ENCODE measurements around the gene CXCL17.

DNA sequence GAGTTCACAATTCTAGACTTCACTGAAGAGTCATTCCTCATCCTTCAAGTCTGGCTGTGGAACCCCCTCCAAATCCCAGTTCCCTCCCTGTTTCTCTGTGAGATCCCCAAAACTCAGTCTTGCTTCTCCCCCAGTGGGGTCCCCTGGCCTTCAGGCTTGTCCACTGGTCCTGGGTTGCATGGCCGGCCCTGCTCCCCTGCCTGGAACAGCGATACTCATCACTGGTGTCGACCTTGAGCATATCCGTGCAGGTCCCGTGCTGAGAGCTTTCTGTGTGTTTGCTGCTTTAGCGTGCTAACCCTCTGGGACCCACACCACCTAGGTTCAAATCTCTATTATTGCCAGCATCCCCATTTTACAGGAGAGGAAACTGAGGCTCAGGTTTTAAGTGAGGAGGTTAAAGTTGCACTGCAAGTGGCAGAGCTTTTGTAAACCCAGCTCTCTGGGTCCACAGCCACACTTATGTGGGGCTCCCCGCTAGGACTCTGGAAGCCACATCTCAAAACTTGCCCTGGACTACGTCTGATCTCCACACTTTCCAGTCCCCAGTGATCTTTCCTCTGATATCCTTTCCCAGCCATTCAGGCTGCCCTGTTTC lies 31.1 kb downstream of the CXCL17 start:
- TF ChIP-seq, protein P1, sequence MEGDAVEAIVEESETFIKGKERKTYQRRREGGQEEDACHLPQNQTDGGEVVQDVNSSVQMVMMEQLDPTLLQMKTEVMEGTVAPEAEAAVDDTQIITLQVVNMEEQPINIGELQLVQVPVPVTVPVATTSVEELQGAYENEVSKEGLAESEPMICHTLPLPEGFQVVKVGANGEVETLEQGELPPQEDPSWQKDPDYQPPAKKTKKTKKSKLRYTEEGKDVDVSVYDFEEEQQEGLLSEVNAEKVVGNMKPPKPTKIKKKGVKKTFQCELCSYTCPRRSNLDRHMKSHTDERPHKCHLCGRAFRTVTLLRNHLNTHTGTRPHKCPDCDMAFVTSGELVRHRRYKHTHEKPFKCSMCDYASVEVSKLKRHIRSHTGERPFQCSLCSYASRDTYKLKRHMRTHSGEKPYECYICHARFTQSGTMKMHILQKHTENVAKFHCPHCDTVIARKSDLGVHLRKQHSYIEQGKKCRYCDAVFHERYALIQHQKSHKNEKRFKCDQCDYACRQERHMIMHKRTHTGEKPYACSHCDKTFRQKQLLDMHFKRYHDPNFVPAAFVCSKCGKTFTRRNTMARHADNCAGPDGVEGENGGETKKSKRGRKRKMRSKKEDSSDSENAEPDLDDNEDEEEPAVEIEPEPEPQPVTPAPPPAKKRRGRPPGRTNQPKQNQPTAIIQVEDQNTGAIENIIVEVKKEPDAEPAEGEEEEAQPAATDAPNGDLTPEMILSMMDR (IDR thresholded peaks at IDR 0.05; ENCODE audit: insufficient read depth, low read length), result no peak
- TF ChIP-seq, protein P2, sequence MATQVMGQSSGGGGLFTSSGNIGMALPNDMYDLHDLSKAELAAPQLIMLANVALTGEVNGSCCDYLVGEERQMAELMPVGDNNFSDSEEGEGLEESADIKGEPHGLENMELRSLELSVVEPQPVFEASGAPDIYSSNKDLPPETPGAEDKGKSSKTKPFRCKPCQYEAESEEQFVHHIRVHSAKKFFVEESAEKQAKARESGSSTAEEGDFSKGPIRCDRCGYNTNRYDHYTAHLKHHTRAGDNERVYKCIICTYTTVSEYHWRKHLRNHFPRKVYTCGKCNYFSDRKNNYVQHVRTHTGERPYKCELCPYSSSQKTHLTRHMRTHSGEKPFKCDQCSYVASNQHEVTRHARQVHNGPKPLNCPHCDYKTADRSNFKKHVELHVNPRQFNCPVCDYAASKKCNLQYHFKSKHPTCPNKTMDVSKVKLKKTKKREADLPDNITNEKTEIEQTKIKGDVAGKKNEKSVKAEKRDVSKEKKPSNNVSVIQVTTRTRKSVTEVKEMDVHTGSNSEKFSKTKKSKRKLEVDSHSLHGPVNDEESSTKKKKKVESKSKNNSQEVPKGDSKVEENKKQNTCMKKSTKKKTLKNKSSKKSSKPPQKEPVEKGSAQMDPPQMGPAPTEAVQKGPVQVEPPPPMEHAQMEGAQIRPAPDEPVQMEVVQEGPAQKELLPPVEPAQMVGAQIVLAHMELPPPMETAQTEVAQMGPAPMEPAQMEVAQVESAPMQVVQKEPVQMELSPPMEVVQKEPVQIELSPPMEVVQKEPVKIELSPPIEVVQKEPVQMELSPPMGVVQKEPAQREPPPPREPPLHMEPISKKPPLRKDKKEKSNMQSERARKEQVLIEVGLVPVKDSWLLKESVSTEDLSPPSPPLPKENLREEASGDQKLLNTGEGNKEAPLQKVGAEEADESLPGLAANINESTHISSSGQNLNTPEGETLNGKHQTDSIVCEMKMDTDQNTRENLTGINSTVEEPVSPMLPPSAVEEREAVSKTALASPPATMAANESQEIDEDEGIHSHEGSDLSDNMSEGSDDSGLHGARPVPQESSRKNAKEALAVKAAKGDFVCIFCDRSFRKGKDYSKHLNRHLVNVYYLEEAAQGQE (IDR thresholded peaks at IDR 0.05; ENCODE audit: insufficient replicate concordance, low read depth), result no peak
- TF ChIP-seq SPI1 (IDR thresholded peaks at IDR 0.05; ENCODE audit: borderline replicate concordance, low read depth) (no peak), POLR2AphosphoS5 (IDR thresholded peaks at IDR 0.05; ENCODE audit: low read depth) (no peak)
